ENCODE data around the gene FAM162A. TPM values are rescaled to one million over a fixed set of nuclear protein-coding genes. Genes with fewer than 3 reads are reported as not detected.

The FAM162A gene
- total RNA-seq, 2 donors from 2014 or later: 167 to 310 TPM

- no peak for TF ChIP-seq CTCF (IDR thresholded peaks at IDR 0.05)
- H3K9me3 ChIP-seq: no peaks in the 10 kb centered on the region
- no peaks in the 10 kb centered on the region for H3K27me3 ChIP-seq
- intact Hi-C loops (cut with DNase I): loop anchor here (10.0 kb wide), 1 partner anchor 276 kb away; no protein-coding TSS in a partner anchor
- no peak overlapping the region for H3K9ac ChIP-seq (ENCODE audit: low read depth in 2 of 2, low read length in 2 of 2)
- H3K36me3 ChIP-seq: peaks cover 5% of the 10 kb centered on the region
- DNase-seq: no peak
- H3K27ac ChIP-seq: no peak overlapping the region
- H3K4me3 ChIP-seq: no peak overlapping the region
- H3K4me1 ChIP-seq: no peaks in the 10 kb centered on the region
Observed at GRCh38 chr3:122398920-122399319, 14.9 kb downstream of the FAM162A start.

- no peak for DNase-seq
- no peaks in the 10 kb centered on the region for H3K9me3 ChIP-seq
- intact Hi-C loops (cut with DNase I): no loop called here
- H3K4me1 ChIP-seq: no peaks in the 10 kb centered on the region
- no peak overlapping the region for H3K4me3 ChIP-seq
- H3K27ac ChIP-seq: no peak overlapping the region
- no peaks in the 10 kb centered on the region for H3K27me3 ChIP-seq
- H3K36me3 ChIP-seq: peaks cover 29% of the 10 kb centered on the region
- H3K9ac ChIP-seq (ENCODE audit: low read depth in 2 of 2, low read length in 2 of 2): no peak overlapping the region
- TF ChIP-seq CTCF (IDR thresholded peaks at IDR 0.05): no peak
Observed at GRCh38 chr3:122403489-122403888, 19.5 kb downstream of the FAM162A start.

GRCh38 chr3:122405015-122405414, 21.0 kb downstream of the FAM162A start:
- no peak overlapping the region for H3K9ac ChIP-seq (ENCODE audit: low read depth in 2 of 2, low read length in 2 of 2)
- no peak for TF ChIP-seq CTCF (IDR thresholded peaks at IDR 0.05)
- H3K36me3 ChIP-seq: peaks cover 30% of the 10 kb centered on the region

GRCh38 chr3:122406198-122406597, 22.2 kb downstream of the FAM162A start:
- peaks cover 33% of the 10 kb centered on the region for H3K36me3 ChIP-seq
- intact Hi-C loops (cut with DNase I): no loop called here
- no peak overlapping the region for H3K4me3 ChIP-seq

More at GRCh38 chr3:122405015-122405414, 21.0 kb downstream of the FAM162A start:
- intact Hi-C loops (cut with DNase I): no loop called here
- DNase-seq: no peak
- no peaks in the 10 kb centered on the region for H3K9me3 ChIP-seq
- H3K4me3 ChIP-seq: no peak overlapping the region
- no peaks in the 10 kb centered on the region for H3K27me3 ChIP-seq
- H3K27ac ChIP-seq: no peak overlapping the region
- H3K4me1 ChIP-seq: no peaks in the 10 kb centered on the region

GRCh38 chr3:122407946-122408345, 24.0 kb downstream of the FAM162A start:
- no peak for DNase-seq
- Histone ChIP-seq H3K36me3 (peaks cover 33% of the 10 kb centered on the region), H3K9me3 (no peaks in the 10 kb centered on the region), H3K4me3 (no peak overlapping the region), H3K27me3 (no peaks in the 10 kb centered on the region), H3K27ac (no peak overlapping the region), H3K9ac (ENCODE audit: low read depth in 2 of 2, low read length in 2 of 2) (no peak overlapping the region), H3K4me1 (no peaks in the 10 kb centered on the region)
- TF ChIP-seq CTCF (IDR thresholded peaks at IDR 0.05): no peak
- intact Hi-C loops (cut with DNase I): no loop called here

More at GRCh38 chr3:122406198-122406597, 22.2 kb downstream of the FAM162A start:
- Histone ChIP-seq H3K4me1 (no peaks in the 10 kb centered on the region), H3K27ac (no peak overlapping the region), H3K9me3 (no peaks in the 10 kb centered on the region), H3K9ac (ENCODE audit: low read depth in 2 of 2, low read length in 2 of 2) (no peak overlapping the region), H3K27me3 (no peaks in the 10 kb centered on the region)
- no peak for DNase-seq
- no peak for TF ChIP-seq CTCF (IDR thresholded peaks at IDR 0.05)

All from colonic mucosa (tissue), 4 donors.